ENCODE data around the gene HPRT1. TPM values are rescaled to one million over a fixed set of nuclear protein-coding genes. Genes with fewer than 3 reads are reported as not detected.

HPRT1 gene
- total RNA-seq, 2 donors from 2014 or later, result 14.9 to 77.4 TPM

- no peak for DNase-seq (ENCODE audit: low spot score)
- TF ChIP-seq POLR2A (IDR thresholded peaks at IDR 0.05) (no peak), POLR2AphosphoS5 (IDR thresholded peaks at IDR 0.05) (no peak), CTCF (IDR thresholded peaks at IDR 0.05) (no peak)
- H3K36me3 ChIP-seq, result no peaks in the 10 kb centered on the region
- H3K27ac ChIP-seq, result no peak overlapping the region
- H3K4me1 ChIP-seq (replicated peaks), result no peaks in the 10 kb centered on the region
- H3K9me3 ChIP-seq, result no peaks in the 10 kb centered on the region
- intact Hi-C loops (cut with DNase I), result no loop called here
- H3K27me3 ChIP-seq (replicated peaks; ENCODE audit: insufficient read depth), result no peaks in the 10 kb centered on the region
- 60% methylated on average over 1 of the region's 35 CpGs for WGBS
- H3K4me3 ChIP-seq, result no peak overlapping the region
Observed at GRCh38 chrX:134546187-134546586, 86.2 kb downstream of the HPRT1 start.

- WGBS, result 53% methylated on average over 7 of the region's 7 CpGs
- Histone ChIP-seq H3K9me3 (no peaks in the 10 kb centered on the region), H3K4me1 (replicated peaks) (no peaks in the 10 kb centered on the region), H3K4me3 (no peak overlapping the region), H3K36me3 (no peaks in the 10 kb centered on the region), H3K27me3 (replicated peaks; ENCODE audit: insufficient read depth) (no peaks in the 10 kb centered on the region), H3K27ac (no peak overlapping the region)
- no peak for TF ChIP-seq POLR2A (IDR thresholded peaks at IDR 0.05)
- no peak for TF ChIP-seq CTCF (IDR thresholded peaks at IDR 0.05)
- TF ChIP-seq POLR2AphosphoS5 (IDR thresholded peaks at IDR 0.05), result no peak
- DNase-seq (ENCODE audit: low spot score), result no peak
- intact Hi-C loops (cut with DNase I), result no loop called here
Observed at GRCh38 chrX:134547047-134547679, 87.2 kb downstream of the HPRT1 start.

- intact Hi-C loops (cut with DNase I), result no loop called here
- peak overlapping the region in 1 of 2 donors; percentile 21 for H3K4me3 ChIP-seq
- H3K9me3 ChIP-seq, result no peaks in the 10 kb centered on the region
- no peak for TF ChIP-seq POLR2AphosphoS5 (IDR thresholded peaks at IDR 0.05)
- TF ChIP-seq POLR2A (IDR thresholded peaks at IDR 0.05), result no peak
- no peak for TF ChIP-seq CTCF (IDR thresholded peaks at IDR 0.05)
- DNase-seq (ENCODE audit: low spot score), result no peak
- H3K36me3 ChIP-seq, result no peaks in the 10 kb centered on the region
- 4% methylated on average over 33 of the region's 33 CpGs for WGBS
- H3K4me1 ChIP-seq (replicated peaks), result no peaks in the 10 kb centered on the region
- no peak overlapping the region for H3K27ac ChIP-seq
- H3K27me3 ChIP-seq (replicated peaks; ENCODE audit: insufficient read depth), result no peaks in the 10 kb centered on the region
Observed at GRCh38 chrX:134548257-134549201, 88.6 kb downstream of the HPRT1 start.

MicroRNAs within 50 kb of the gene (microRNA counts, 767-probe panel; counts per million panel counts)
- microRNA hsa-miR-424-5p (0 to 431 counts per million in 2 donors), microRNA hsa-miR-450a-5p (2,536 to 2,588 counts per million in 2 donors), microRNA hsa-miR-450b-3p (1,352 to 1,933 counts per million in 2 donors), microRNA hsa-miR-450b-5p (2,518 to 2,682 counts per million in 2 donors), microRNA hsa-miR-503 (2,335 to 2,646 counts per million in 2 donors), microRNA hsa-miR-542-3p (1,352 to 2,112 counts per million in 2 donors), microRNA hsa-miR-542-5p (431 to 927 counts per million in 2 donors)

Small RNA genes within 50 kb of the gene (microRNA-seq; reads per million reads assigned to microRNA genes)
- gene MIR424 (1,250 reads per million, percentile 89 among the genes with 10 or more reads in this experiment), gene MIR450A1 (0.34 reads per million), gene MIR450A2 (4.0 reads per million, percentile 41 among the genes with 10 or more reads in this experiment), gene MIR450B (0.75 reads per million), gene MIR503 (17.1 reads per million, percentile 57 among the genes with 10 or more reads in this experiment), gene MIR542 (21.0 reads per million, percentile 59 among the genes with 10 or more reads in this experiment)

Small RNA genes within 50 kb of the gene (small RNA-seq; reads per million reads assigned to genes)
- gene AC004383.1 (0 reads per million in 2 donors), gene MIR450A1 (0 reads per million in 2 donors), gene MIR450A2 (0 reads per million in 2 donors), gene MIR450B (0.50 to 1.8 reads per million in 2 donors), gene MIR503 (0.40 to 0.56 reads per million in 2 donors), gene MIR542 (6.2 to 8.3 reads per million in 2 donors)

Other genes starting within 250 kb of the HPRT1 start
- 1 to 10 TPM in 1 of 2 donors, under 1 TPM in 1; 0.74 to 2.5 TPM for gene CCDC160, start 223.0 kb upstream of the HPRT1 start, total RNA-seq
- gene PHF6, start 86.9 kb upstream of the HPRT1 start, total RNA-seq, result 10 to 100 TPM; 19.8 to 22.3 TPM
- gene PLAC1, start 198.3 kb downstream of the HPRT1 start, total RNA-seq, result 1 to 10 TPM in 1 of 2 donors, not detected in 1; 1.5 TPM